H7 (cell line): ENCODE results near the gene SPRTN. TPM values are rescaled to one million over a fixed set of nuclear protein-coding genes. Genes with fewer than 3 reads are reported as not detected.

Experiments
- DNase-seq: peaks from one replicate; pipeline ENCODE4 v3.0.0; 2012
- H3K27me3 ChIP-seq: 2 replicates; pipeline ENCODE4 v1.6.0; 2011; ENCODE audit warnings: mild to moderate bottlenecking, low read length; ENCODE audit not compliant: control insufficient read depth, insufficient read depth
- H3K36me3 ChIP-seq: replicated peaks from 2 replicates; pipeline ENCODE4 v1.5.1; 2011; ENCODE audit warnings: low read length; ENCODE audit not compliant: control insufficient read depth, insufficient read depth
- H3K4me3 ChIP-seq: 2 replicates; pipeline ENCODE4 v1.5.1; 2011; ENCODE audit warnings: low read depth, mild to moderate bottlenecking, control low read depth, low read length, moderate library complexity; ENCODE audit not compliant: insufficient read depth
- total RNA-seq: library from RNA; depleted of rRNA; stranded (reverse); fragments of >200 nt; shearing (Covaris generic); gene quantifications from 2 replicates; pipeline ENCODE4 v1.2.3, GENCODE V29; 2014; rRNA removed

SPRTN gene
- total RNA-seq, 1 experiment from 2014 or later: 14.9 TPM

GRCh38 chr1:231401478-231401877, 63.4 kb downstream of the SPRTN start:
- no peak for DNase-seq
- H3K4me3 ChIP-seq: no peak overlapping the region
- no peaks in the 10 kb centered on the region for H3K27me3 ChIP-seq
- no peaks in the 10 kb centered on the region for H3K36me3 ChIP-seq

- H3K36me3 ChIP-seq: no peaks in the 10 kb centered on the region
- no peaks in the 10 kb centered on the region for H3K27me3 ChIP-seq
- H3K4me3 ChIP-seq: no peak overlapping the region
- no peak for DNase-seq
Observed at GRCh38 chr1:231404318-231404717, 66.2 kb downstream of the SPRTN start.

Other genes with a start within 250 kb of the SPRTN start
- not detected in 2 replicates for gene TRIM67, start 176.2 kb upstream of the SPRTN start, total RNA-seq
- 77.6 and 96.4 TPM in 2 replicates for gene GNPAT, start 97.1 kb upstream of the SPRTN start, total RNA-seq
- gene EXOC8, start 441 bp upstream of the SPRTN start, total RNA-seq: 10.6 and 13.7 TPM in 2 replicates
- 11.6 and 19.3 TPM in 2 replicates for gene EGLN1, start 84.0 kb downstream of the SPRTN start, total RNA-seq
- gene TSNAX, start 190.4 kb downstream of the SPRTN start, total RNA-seq: 48.3 and 51.0 TPM in 2 replicates